Osteoblast (primary cell): ENCODE measurements around the gene PRKAA2. TPM values are rescaled to one million over a fixed set of nuclear protein-coding genes. Genes with fewer than 3 reads are reported as not detected.

Experiments
- DNase-seq: peaks from one replicate; pipeline ENCODE4 v3.0.0; 2011; ENCODE audit warnings: low spot score, mixed read lengths; ENCODE audit not compliant: insufficient read length; ENCODE audit errors: missing footprints
- H2AFZ ChIP-seq: 2 replicates; pipeline ENCODE4 v1.6.0; 2011; ENCODE audit warnings: mild to moderate bottlenecking, low read length
- H3K27ac ChIP-seq: 2 replicates; pipeline ENCODE4 v1.5.1; 2011; ENCODE audit warnings: mild to moderate bottlenecking, low read depth, low read length, moderate library complexity
- H3K27me3 ChIP-seq: 2 replicates; pipeline ENCODE4 v1.6.0; 2012; ENCODE audit warnings: mild to moderate bottlenecking, control low read depth, inconsistent platforms, low read length, moderate library complexity; ENCODE audit not compliant: insufficient read depth
- H3K36me3 ChIP-seq: 2 replicates; pipeline ENCODE4 v1.5.1; 2011; ENCODE audit warnings: mild to moderate bottlenecking, low read length, control low read depth, moderate library complexity; ENCODE audit not compliant: insufficient read depth
- H3K4me1 ChIP-seq: 2 replicates; pipeline ENCODE4 v1.5.1; 2011; ENCODE audit warnings: mild to moderate bottlenecking, low read length, control low read depth, moderate library complexity; ENCODE audit not compliant: insufficient read depth
- H3K4me2 ChIP-seq: 2 replicates; pipeline ENCODE4 v1.6.0; 2011; ENCODE audit warnings: mild to moderate bottlenecking, low read length; ENCODE audit not compliant: insufficient read depth
- H3K4me3 ChIP-seq: fragments of 200-600 bp; sonication (generic); 3 replicates; pipeline ENCODE4 v1.5.1; 2012; ENCODE audit warnings: mild to moderate bottlenecking, low read length, inconsistent platforms; ENCODE audit not compliant: insufficient read depth
- H3K79me2 ChIP-seq: 2 replicates; pipeline ENCODE4 v1.6.0; 2012; ENCODE audit warnings: mild to moderate bottlenecking, low read length, control low read depth, inconsistent platforms; ENCODE audit not compliant: insufficient read depth
- H3K9me3 ChIP-seq: 2 replicates; pipeline ENCODE4 v1.5.1; 2011; ENCODE audit warnings: low read depth, low read length, control low read depth
- H4K20me1 ChIP-seq: 2 replicates; pipeline ENCODE4 v1.6.0; 2012; ENCODE audit warnings: mild to moderate bottlenecking, low read length, control low read depth; ENCODE audit not compliant: insufficient read depth
- CTCF ChIP-seq: IDR thresholded peaks from 2 replicates; pipeline ENCODE4 v1.5.1; 2011; ENCODE audit warnings: mild to moderate bottlenecking, low read depth, low read length, moderate library complexity; ENCODE audit errors: extremely low read depth
- total RNA-seq: library from RNA; depleted of rRNA; stranded (reverse); fragments of >200 nt; gene quantifications from 2 replicates; pipeline ENCODE4 v1.2.3, GENCODE V29; 2012

PRKAA2 gene
- total RNA-seq, 1 donor: 1.1 TPM

DNA sequence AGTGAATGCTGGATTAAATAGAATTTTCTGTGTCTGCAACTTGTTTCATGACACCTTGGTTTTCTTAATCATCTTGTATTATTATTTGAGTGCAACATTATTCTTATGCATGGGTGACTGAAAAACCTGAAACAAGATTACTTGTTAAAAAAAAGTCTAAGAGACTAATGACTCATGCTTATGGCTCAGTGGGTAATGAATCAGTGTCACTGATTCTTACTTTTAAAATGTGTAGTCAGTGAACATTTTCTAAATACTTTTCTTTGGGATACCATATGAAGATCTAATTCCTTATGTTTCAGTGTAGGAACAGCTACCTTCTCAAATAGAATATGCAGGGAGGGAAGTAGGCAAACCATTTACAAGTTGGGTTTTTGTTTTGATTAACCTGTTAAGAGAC is 65.5 kb downstream of the PRKAA2 start:
- DNase-seq: peak; percentile 85
- H3K4me2 ChIP-seq: peak overlapping the region; percentile 14
- H3K27ac ChIP-seq: peak overlapping the region; percentile 21

DNA sequence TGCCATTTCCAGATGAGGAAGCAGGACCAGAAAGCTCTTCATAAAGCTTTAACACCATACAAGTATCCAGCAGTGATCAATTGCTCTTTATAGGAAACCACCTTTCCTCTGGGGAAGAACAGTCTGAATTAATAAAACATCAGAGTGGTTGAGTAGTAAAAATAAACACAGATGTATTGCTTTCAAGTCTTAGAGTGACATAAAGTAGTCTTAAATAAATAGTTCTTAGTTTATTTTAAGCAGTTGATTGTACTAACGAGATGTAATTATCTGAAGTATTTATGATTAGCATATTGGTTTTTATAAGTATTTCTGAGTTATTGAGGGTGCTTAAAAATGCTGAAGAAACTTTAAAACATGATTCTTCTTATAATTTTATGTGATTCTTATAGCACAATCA is 67.0 kb downstream of the PRKAA2 start:
- no peaks in the 10 kb centered on the region for H3K9me3 ChIP-seq
- H3K27ac ChIP-seq: peak overlapping the region; percentile 17
- H4K20me1 ChIP-seq: no peaks in the 10 kb centered on the region
- H3K36me3 ChIP-seq: no peaks in the 10 kb centered on the region
- H3K4me1 ChIP-seq: peaks cover 26% of the 10 kb centered on the region
- no peak for DNase-seq
- no peak overlapping the region for H3K4me2 ChIP-seq
- H3K79me2 ChIP-seq: no peaks in the 10 kb centered on the region
- no peak for TF ChIP-seq CTCF
- no peak overlapping the region for H3K4me3 ChIP-seq
- peak overlapping the region; percentile 51 for H2AFZ ChIP-seq
- H3K27me3 ChIP-seq: no peaks in the 10 kb centered on the region

More for the DNA sequence above, 65.5 kb downstream of the PRKAA2 start:
- Histone ChIP-seq H3K79me2 (no peaks in the 10 kb centered on the region), H3K36me3 (no peaks in the 10 kb centered on the region), H4K20me1 (no peaks in the 10 kb centered on the region), H3K9me3 (no peaks in the 10 kb centered on the region), H2AFZ (no peak overlapping the region), H3K4me3 (no peak overlapping the region), H3K4me1 (peaks cover 26% of the 10 kb centered on the region), H3K27me3 (peaks cover 4% of the 10 kb centered on the region)
- TF ChIP-seq CTCF: no peak

GRCh38 chr1:56713112-56713511 is 68.0 kb downstream of the PRKAA2 start:
- H3K4me3 ChIP-seq: no peak overlapping the region
- no peaks in the 10 kb centered on the region for H3K27me3 ChIP-seq
- H3K27ac ChIP-seq: no peak overlapping the region
- no peaks in the 10 kb centered on the region for H3K79me2 ChIP-seq
- H3K4me1 ChIP-seq: peaks cover 26% of the 10 kb centered on the region
- H3K9me3 ChIP-seq: no peaks in the 10 kb centered on the region
- H3K4me2 ChIP-seq: no peak overlapping the region
- no peaks in the 10 kb centered on the region for H3K36me3 ChIP-seq
- no peak for DNase-seq
- H4K20me1 ChIP-seq: no peaks in the 10 kb centered on the region
- no peak overlapping the region for H2AFZ ChIP-seq
- no peak for TF ChIP-seq CTCF

- no peaks in the 10 kb centered on the region for H3K27me3 ChIP-seq
- H4K20me1 ChIP-seq: no peaks in the 10 kb centered on the region
- no peak overlapping the region for H3K27ac ChIP-seq
- no peak overlapping the region for H3K4me3 ChIP-seq
- no peak for DNase-seq
- no peak for TF ChIP-seq CTCF
- peaks cover 26% of the 10 kb centered on the region for H3K4me1 ChIP-seq
- H2AFZ ChIP-seq: no peak overlapping the region
- no peaks in the 10 kb centered on the region for H3K36me3 ChIP-seq
- no peaks in the 10 kb centered on the region for H3K9me3 ChIP-seq
- H3K4me2 ChIP-seq: no peak overlapping the region
- no peaks in the 10 kb centered on the region for H3K79me2 ChIP-seq
These were observed 70.0 kb downstream of the PRKAA2 start for GRCh38 chr1:56715156-56715555.
